ENCODE data around the gene ARSD.

- TF ChIP-seq CTCF (IDR thresholded peaks at IDR 0.05) (no peak), ZFX (IDR thresholded peaks at IDR 0.05; ENCODE audit: borderline replicate concordance) (no peak)
Measured at GRCh38 chrX:2901367-2902036, 27.6 kb downstream of the ARSD start.

All from 22Rv1 (cell line).